NCI-H345 treated with DMSO at 0.1 percent for 48 hours (cell line): Measurements from ENCODE around the gene MYH9.
A peak's percentile ranks its signal among the peaks of the same experiment; 100 is the strongest.

Experiments
- DNase-seq: peaks from one replicate; lab custom pipeline; 2025; ENCODE audit not compliant: unreplicated experiment; lab: John Stamatoyannopoulos, UW

Gene MYH9

DNA sequence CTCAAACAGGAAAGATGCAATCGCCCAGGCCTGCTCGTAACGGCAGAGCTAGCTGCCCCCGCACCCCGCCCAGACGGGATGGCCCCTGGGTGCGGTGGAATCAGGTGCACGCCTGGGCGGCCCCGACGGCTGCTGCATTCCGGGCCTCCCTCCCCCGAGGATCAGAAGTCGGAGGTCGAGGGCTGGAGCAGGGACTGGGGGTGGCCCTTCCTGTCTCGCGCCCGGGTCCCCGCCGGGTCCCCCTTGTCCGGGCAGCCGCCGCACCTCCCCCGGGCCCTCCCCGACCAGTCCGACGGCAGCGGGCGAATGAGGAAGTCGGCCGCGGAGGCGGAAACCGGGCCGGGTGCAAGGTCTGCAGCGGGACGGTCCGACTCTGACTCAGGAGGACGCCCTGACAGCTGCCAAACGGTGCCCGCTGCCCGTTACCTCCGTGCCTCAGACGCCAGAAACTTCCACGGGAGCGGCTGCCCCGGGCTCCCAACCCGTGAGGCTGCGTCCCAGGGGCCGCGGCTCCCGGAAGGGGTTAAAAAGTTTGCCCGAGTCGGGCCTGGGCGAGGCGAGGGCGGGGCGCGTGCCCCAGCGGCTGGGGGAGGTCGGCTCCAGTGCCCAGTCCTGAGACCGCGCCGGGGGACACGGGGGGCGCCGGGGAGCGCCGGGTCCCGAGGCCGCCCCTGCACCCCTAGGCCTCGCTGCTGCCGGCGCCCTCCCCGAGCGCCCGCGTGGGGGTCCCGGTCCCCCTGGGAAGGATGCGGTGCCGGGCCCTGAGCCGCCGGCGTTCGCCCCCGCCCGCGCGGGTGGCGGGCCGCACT, 663 bp downstream of the MYH9 start:
- no peak for DNase-seq

DNA sequence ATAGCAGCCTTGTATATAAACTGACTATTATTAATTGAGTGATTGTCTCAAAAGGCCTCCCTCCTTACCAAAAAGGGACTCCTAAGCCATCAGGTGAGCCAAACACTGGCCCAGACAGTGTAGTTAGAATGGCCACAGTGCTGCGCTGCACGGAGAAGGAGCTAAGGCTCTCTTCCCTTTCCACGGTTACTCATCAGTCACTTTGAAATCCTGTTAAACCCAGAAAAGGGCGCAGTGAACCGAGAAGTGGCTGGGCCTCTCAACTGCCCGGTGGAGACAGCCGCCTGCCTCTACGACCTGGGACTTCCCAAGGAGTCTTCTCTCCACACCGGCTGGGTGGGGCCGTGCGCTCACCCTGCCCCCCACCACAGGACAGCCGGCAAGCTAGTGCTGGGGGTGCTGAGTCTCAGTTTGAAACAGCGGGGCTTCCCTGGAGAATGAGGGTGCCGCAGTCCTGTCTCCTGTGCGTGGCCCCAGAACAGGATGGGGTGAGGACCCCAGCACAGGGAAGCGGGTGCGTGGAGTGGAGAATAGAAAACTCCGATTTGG, 1.3 kb downstream of the MYH9 start:
- DNase-seq = peak; percentile 26

DNA sequence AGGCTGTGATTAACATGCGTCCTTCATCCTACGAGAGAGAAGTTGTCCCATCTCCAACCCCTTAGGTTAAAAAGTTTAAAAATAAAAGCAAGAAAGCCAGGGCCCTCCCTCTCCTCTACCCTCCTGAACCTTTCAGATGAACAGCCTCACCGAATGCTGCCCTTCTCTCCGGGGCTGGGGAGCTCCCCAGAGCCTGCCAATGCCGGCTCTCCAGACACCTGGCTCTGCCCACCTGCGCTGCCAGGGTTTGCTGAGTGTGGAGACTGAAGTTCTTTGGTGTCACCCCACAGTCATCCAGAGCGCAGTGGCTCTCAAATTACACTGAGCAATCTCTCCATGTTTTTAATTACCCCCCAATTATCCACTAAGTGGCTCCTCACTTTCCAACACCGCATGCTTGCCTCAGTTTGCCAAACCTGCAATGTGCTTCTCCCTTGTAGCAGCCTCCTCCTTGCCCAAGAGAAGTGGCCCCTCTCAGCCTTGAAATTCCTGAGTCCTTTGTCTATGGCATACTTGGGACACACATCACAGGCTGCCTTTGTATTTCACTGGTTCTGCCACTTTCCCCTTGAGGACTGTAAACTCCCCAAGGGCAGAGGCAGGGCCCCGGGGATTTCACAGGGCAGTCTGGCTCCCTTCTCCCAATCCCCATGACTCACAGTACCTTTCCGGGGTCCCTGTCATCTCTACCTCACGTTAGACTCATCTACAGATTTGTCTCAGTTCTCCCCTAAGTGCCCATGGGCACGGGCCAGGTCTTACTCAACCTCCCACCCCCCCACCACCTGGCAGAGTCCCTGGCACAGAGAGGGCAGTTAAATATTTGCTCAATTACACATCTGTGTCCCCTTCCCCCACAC, 2.0 kb downstream of the MYH9 start:
- DNase-seq = peak; percentile 45

DNA sequence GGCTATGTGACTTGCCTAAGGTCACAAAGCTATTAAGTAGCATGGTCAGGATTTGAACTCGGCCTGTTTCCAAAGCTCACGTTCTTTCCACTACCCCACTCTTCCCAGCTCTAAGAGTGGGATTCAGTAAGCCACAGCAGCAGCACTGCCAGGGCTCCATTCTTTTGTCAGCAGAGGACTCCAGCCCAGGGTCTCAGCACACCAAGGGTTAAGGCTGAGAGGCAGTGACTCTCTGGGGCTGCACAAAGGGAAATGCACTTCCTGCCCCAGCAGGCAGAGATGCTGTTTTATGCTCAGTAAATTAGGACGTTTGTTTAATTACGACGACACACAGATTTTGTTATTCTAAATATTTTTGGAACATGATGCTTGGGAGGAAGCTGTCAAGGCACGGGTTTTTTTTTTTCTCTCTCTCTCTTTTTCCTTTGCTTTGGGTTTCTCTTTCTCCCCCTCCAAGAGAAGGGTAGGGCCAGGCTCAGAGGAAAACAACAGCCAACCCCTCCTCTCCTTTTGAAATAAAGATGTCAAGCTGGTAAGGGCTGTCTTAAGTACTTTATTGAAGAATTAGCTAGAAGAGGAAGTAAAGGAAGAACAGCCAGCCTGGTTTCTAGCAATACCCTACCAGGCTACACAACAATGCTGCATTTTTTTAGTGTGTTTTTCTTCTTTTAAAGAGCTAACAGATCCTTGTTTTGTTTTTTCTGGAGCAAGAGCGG, 2.8 kb downstream of the MYH9 start:
- no peak for DNase-seq

DNA sequence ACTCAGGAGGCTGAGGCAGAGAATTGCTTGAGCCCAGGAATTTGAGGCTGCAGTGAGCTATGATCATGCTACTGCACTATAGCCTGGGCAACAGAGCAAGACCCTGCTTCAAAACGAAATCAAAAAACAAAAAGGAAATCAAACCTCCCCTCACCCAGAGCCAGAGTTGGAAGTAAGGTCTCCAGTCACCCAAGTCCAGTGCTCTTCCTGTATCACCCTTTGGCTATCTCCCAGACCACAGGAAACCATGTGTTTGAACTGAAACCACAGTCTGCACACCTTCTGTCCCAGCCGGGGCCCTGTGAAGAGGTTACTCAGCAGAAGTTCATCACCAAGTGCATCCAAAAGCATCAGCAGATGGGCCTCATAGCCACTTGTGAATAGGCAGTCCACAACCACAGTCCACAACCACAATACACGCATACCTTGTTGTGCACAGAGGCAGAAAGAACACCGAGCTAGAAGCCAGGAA, 4.6 kb downstream of the MYH9 start:
- DNase-seq = no peak

DNA sequence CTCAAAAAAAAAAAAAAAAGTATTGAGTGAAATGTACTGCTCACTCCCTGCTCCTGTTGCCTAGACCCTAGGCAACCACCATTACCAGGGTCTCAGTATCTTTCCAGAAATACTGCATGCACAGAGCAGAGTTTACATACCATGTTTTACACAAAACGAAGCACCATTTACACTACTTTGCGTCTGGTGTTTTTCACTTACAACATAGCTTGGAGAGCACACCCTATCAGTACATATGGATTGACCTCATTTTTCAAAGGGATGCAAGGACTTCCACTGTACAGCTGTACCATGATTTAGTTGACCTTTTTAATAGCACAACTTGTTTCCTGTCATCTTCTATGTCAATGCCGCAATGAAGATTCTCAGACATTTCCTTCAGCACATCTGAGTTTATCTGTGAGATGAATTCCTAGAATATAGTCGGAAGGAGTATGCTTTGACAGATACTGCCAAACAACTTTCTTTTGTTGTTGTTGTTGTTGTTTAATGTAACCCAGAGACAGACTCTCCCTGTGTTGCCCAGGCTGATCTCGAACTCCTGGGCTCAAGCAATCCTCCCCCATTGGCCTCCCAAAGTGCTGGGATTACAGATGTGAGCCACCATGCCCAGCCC, 6.1 kb downstream of the MYH9 start:
- no peak for DNase-seq

DNA sequence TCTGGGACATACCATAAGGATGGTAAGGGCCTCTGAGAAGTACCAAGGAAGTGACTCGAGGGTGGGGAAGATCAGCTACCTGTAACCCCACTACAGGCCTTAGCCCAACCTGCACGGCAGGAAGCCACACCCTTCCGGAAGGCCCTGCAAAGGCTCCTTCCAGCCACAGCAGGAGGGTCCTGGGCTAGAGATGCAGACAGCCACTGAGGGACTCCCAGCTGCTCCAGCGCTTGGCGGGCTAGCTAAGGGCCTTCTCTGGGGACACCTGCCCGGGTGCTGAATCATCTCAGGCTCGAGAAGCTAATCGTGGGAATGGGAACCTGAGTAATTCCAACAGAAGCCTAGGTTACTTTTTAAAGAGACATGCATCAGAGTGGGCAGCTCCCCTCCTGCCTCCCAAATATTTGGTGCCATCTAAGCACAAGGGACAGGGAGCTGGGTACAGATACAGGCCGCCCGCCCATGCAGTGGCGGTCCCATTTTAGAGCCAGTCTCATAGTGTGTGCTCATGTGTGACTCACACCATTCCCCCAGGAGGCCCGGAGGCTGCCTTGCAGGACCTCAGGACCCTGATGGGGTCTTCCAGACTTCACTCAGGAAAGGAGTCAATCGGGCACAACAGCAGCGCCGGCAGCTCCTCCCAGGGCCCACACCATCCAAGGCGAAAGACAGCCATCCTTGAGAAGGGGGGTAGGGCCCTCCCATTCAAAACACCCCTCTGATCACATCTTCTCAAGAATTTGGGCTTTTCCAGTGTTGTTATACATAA, 8.0 kb downstream of the MYH9 start:
- DNase-seq = no peak

DNA sequence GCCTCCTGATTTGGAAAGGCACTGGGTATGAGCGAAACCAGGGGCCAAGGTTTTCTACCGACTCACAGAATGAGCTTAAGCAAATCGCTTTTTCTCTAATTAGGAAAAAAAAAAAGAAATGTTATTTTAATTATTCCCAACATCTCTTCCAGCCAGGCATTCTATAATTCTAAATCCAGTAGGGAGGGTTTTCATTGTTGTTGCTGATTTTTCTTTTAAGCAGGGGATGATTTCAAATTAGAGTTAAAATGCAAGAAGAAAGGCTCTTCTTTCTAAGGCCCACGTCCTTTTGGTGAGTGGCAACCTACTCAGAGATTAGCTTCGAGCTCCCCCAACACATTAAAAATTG, 8.9 kb downstream of the MYH9 start:
- no peak for DNase-seq

DNA sequence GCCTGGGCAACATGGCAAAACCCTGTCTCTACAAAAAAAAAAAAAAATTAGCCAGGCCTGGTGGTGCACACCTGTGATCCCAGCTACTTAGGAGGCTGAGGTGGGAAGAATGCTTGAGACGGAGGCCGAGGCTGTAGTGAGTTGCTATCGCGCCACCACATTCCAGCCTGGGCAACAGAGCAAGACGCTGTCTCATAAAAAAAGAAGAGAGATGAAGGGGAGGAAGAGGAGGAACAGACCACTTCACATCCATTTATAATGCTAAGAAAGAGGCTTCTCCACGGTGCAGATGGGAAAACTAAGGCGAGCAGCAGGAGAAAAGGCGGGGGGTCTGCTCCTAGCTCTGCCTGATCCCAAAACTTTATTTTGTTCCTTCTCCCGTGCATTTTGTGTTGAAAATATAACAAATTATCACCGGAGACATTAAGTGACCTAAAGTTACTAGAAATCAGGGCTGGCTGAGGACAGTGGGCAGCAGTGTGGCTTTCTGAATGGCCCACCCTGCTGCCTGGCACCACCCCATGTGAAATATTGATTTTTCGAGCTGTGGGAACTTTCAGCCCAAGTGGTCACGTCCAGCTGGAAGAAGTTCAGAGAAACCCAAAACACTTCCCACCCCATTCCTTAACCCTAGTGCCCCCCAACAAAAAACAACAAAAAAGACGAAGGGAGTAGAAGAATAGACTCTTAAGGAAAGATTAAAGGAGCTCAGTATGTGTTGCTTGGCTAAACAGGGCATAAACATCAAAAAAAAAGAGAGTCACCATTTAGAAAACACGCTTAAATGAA, 9.5 kb downstream of the MYH9 start:
- DNase-seq = no peak

DNA sequence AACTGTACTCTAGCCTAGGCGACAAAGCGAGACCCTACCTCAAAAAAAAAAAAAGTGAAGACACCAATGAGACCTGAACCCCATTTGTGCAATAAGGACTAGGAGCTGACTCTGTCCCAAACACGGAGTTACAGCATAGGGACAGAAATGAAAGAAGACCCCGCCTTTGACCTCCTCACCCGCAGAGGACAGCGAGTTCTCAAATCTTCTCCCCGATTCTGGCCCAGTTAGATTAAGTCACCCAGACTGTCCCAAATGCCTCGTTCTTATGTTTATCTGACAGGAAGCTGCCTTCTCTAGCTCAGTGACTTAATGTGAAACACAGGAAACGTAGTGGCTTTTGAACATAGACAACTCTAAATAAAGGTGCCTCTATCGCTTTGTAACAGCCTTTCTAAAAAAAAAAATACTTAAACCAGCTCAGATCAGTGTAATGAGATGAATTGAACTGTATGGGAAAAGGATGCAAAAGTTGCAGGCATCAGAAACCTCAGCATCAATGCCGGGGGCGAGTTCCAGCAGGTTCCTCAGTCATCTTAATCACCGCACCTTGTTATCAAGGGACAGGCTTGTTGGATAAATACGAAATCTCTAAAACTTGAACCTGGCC, 10.6 kb downstream of the MYH9 start:
- no peak for DNase-seq

DNA sequence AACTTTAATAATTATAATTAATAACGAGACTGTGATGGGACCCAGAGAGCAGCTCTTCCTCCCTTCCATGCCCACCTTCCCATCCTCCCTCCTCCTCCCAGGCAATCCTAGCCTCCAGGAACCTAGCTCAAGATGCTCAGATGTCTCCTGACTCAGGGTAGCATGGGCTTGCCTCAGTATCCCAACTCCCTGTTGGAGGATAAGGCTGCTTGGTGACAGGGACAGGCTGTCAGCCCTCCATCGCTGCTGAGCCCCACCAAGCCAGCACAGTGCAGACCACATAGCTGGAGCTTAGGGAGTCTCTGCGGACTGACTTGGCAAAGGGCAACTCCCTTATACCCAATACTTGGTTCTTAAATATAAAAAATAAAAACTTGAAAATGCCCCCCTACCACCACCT, 11.5 kb downstream of the MYH9 start:
- DNase-seq = no peak

DNA sequence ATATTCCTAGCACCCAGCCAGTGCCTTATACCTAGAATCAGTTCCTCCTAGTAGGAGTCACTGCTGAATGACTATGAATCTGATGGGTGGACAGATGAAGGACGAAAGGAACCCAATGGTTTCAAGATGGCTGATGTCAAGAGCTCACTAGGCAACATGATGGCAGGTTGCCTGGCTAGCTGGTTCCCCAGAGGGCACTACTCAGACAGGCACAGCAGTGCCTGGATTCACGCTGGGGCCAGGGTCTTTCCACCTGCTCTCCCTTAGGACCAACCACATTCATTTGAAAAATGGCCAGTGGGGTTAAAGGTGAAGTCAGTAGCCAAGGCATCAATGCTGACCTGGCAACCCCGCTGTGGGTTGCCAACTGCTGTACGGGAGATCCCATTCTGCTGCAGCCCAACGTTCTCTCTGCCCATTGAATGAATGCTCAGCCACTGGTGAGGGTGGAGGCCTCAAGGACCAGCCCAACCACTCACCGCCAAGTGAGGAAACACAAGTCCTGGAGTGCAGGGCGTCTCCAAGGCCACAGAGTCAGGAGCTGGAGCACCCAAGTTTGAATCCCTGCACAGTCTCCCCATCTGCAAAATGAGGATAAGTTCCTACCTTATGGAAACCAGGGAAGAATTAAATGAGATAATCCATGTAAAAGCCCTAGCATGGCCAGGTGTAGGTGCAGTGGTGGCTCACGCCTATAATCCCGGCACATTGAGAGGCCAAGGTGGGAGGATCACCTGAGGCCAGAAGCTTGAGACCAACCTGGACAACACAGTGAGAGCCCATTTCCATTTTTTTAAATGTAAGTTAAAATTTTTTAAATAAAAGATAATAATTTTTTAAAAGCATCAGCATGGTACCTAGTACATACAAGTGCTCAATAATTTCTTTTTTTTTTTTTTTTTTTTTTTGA, 12.4 kb downstream of the MYH9 start:
- no peak for DNase-seq

DNA sequence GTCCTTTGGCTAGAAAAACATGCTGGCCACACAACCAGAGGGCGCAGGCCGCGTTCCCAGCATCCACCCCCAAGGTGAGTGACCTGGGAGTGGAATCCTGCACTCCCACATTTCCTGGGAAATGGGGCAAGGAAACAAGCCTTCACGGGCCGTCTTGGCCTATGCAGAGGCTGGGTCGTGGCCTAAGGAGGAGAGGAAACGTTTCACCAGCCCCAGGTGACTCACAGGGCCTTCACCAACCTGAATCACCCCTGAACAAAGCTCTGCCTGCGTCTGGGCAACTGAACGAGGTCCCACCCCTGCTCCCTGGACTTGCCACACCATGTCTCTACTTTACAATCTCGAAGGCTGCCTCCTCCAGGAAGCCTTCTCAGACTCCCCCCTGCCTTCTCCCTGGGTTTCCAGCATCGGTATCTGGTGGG, 13.2 kb downstream of the MYH9 start:
- no peak for DNase-seq

DNA sequence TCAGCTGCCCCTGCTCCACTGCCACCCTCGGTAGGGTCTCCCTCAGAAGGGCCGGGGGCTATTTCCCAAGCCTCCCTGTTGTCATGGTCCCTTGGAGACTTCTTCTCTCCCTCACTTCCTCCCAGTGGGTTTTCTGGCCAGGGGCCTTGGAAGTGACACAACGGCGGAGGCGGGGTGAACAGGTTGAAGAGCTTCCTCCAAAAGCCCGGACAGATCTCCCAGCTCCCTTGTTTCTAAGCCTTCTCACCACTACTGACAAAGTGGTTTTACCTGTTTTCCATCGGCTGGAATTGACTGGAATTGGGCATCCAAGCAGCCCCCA, 14.5 kb downstream of the MYH9 start:
- no peak for DNase-seq

DNA sequence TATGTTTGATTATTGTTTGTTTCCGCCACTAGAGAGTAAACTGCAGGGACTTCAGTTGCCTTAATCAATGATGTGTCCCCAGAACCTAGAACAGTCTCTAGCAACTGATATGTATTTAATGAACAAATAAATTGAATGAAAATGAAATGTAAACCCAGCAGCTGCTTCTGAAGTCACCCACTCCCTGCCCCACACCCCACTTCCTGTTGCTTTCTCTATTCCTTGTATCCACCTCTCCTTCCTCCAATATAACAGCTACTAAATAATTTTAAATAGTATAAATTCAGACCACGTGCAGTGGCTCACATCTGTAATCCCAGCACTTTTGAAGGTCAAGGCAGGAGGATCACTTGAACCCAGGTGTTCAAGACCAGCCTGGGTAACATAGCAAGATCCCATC, 15.8 kb downstream of the MYH9 start:
- no peak for DNase-seq

DNA sequence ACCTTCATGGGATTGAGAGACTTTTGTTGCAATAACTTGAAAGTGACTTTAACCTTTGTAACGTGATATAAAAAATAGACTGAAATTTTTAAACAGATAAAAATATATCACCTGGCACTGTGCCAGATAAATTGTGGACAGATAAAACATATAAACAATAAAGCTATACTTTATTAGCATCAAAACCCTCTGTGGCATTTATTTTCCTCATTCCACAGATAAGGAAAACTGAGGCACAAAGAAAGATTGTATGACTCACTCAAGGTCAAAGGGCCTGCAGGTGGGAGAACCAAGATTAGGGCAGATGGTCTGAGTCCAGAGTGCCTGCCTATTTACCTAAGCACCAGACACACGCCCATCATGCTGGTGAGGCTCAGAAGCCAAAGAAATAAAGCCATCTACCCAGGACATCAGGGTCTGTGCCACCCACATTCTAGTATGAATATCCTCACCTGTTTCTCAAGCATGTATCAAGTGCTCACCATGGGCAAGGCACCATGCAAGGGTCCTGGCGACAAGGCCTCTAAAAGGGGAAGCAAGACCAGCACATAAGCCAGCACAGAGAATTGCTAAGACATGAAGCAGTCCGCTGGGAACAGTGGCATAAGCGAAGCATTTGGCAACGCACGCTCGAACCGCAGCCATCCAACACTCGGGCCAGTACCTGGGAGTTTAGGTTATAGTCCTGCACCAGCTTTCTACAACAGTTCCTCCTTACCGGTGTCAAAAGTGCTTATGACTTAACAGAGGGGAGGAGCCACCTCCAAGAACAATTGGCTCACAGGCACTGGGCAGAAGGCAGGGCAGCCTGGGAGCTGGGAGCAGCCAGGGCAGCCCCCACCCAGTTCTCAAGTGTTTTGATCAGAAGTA, 17.6 kb downstream of the MYH9 start:
- DNase-seq = no peak
